ENCODE results near the gene ZNF564.
"Not testable (repeated sequence)": the region's sequence is repeated elsewhere in the genome, so short reads cannot be mapped to it uniquely, and the experiment has no call there.

The ZNF564 gene

GRCh38 chr19:12578641-12579040, 27.4 kb upstream of the ZNF564 start:
- Histone ChIP-seq H3K4me3 (replicated peaks; ENCODE audit: insufficient read depth, low read length) (no peak overlapping the region), H3K27ac (replicated peaks) (no peak overlapping the region), H3K27me3 (ENCODE audit: insufficient read depth, poor library complexity, severe bottlenecking) (no peaks in the 10 kb centered on the region)
- DNase-seq (ENCODE audit: low read depth in 1 of 2, low spot score in 1 of 2), result no peak
- TF ChIP-seq CTCF (IDR thresholded peaks at IDR 0.05; ENCODE audit: insufficient read depth, low read length), result no peak
- TF ChIP-seq GABPA (IDR thresholded peaks at IDR 0.05; ENCODE audit: low read depth), result no peak
- TF ChIP-seq SPI1 (IDR thresholded peaks at IDR 0.05; ENCODE audit: borderline replicate concordance, low read depth), result no peak
- TF ChIP-seq REST (IDR thresholded peaks at IDR 0.05; ENCODE audit: insufficient replicate concordance, low read depth), result no peak
- no peak for TF ChIP-seq POLR2AphosphoS5 (IDR thresholded peaks at IDR 0.05; ENCODE audit: low read depth)

GRCh38 chr19:12574036-12574435, 22.8 kb upstream of the ZNF564 start:
- no peaks in the 10 kb centered on the region for H3K27me3 ChIP-seq (ENCODE audit: insufficient read depth, poor library complexity, severe bottlenecking)
- H3K4me3 ChIP-seq (replicated peaks; ENCODE audit: insufficient read depth, low read length), result no peak overlapping the region
- DNase-seq (ENCODE audit: low read depth in 1 of 2, low spot score in 1 of 2), result peak in 1 of 2 experiments; percentile 24
- no peak overlapping the region for H3K27ac ChIP-seq (replicated peaks)
- TF ChIP-seq CTCF (IDR thresholded peaks at IDR 0.05; ENCODE audit: insufficient read depth, low read length) (no peak), SPI1 (IDR thresholded peaks at IDR 0.05; ENCODE audit: borderline replicate concordance, low read depth) (no peak; the same call in 1 of the 2 replicates), REST (IDR thresholded peaks at IDR 0.05; ENCODE audit: insufficient replicate concordance, low read depth) (no peak), POLR2AphosphoS5 (IDR thresholded peaks at IDR 0.05; ENCODE audit: low read depth) (no peak), GABPA (IDR thresholded peaks at IDR 0.05; ENCODE audit: low read depth) (no peak)

GRCh38 chr19:12567951-12568350, 16.7 kb upstream of the ZNF564 start:
- no peak for DNase-seq (ENCODE audit: low read depth in 1 of 2, low spot score in 1 of 2)
- H3K4me3 ChIP-seq (replicated peaks; ENCODE audit: insufficient read depth, low read length), result no peak overlapping the region
- no peaks in the 10 kb centered on the region for H3K27me3 ChIP-seq (ENCODE audit: insufficient read depth, poor library complexity, severe bottlenecking)
- no peak overlapping the region for H3K27ac ChIP-seq (replicated peaks)
- TF ChIP-seq REST (IDR thresholded peaks at IDR 0.05; ENCODE audit: insufficient replicate concordance, low read depth), result no peak

GRCh38 chr19:12566380-12566779, 15.1 kb upstream of the ZNF564 start:
- H3K27me3 ChIP-seq (ENCODE audit: insufficient read depth, poor library complexity, severe bottlenecking); DNase-seq (ENCODE audit: low read depth in 1 of 2, low spot score in 1 of 2); H3K4me3 ChIP-seq (replicated peaks; ENCODE audit: insufficient read depth, low read length); H3K27ac ChIP-seq (replicated peaks): not testable (repeated sequence)
